Measurements from ENCODE around the gene VPS37B. TPM values are rescaled to one million over a fixed set of nuclear protein-coding genes. Genes with fewer than 3 reads are reported as not detected.

The VPS37B gene
- total and polyA plus RNA-seq, 2 donors (not counting 1 experiment from before 2014, with no cell fraction given) = 66.7 to 88.1 TPM

GRCh38 chr12:122891661-122892525, 4.0 kb downstream of the VPS37B start:
- peaks cover 0 to 4% (median 0%) of the 10 kb centered on the region in 3 donors for H3K9me3 ChIP-seq (ENCODE audit: control extremely low read depth in 1 of 3, control insufficient read depth in 2 of 3, insufficient read depth in 1 of 3, low read length in 2 of 3)
- H3K4me2 ChIP-seq (replicated peaks; ENCODE audit: low read depth, low read length, poor library complexity, severe bottlenecking) = peak overlapping the region; percentile 67
- peaks cover 26% of the 10 kb centered on the region for H4K20me1 ChIP-seq (ENCODE audit: control insufficient read depth, insufficient read depth, low read length, poor library complexity, severe bottlenecking)
- peak overlapping the region; percentile 76 for H3K4me3 Mint-ChIP-seq
- H3K9me3 Mint-ChIP-seq (ENCODE audit: insufficient read depth) = no peaks in the 10 kb centered on the region
- H3K27me3 ChIP-seq (replicated peaks in 1 of 4; ENCODE audit: control extremely low read depth in 1 of 4, control insufficient read depth in 3 of 4, insufficient read depth in 4 of 4, low read length in 3 of 4) = no peaks in the 10 kb centered on the region
- H3K9ac ChIP-seq (ENCODE audit: low read length) = no peak overlapping the region
- ATAC-seq (ENCODE audit: low read depth) = no peak
- peak overlapping the region in 1 of 2 donors; percentile 97 for H3K27ac ChIP-seq (ENCODE audit: low read length in 2 of 2)
- DNase-seq = no peak
- intact Hi-C loops (cut with micrococcal nuclease) = no loop called here
- 69% methylated on average over 5 of the region's 10 CpGs for WGBS (ENCODE audit: insufficient coverage)
- H3K4me3 ChIP-seq (ENCODE audit: control extremely low read depth in 1 of 5, extremely low read depth in 1 of 5, insufficient read depth in 1 of 5, low read depth in 2 of 5, low read length in 4 of 5) = peak overlapping the region in 1 of 5 experiments; percentile 48
- peaks cover 90% of the 10 kb centered on the region for H3K4me1 Mint-ChIP-seq
- POLR2A ChIA-PET = interaction anchor here (1.1 kb wide), 1 partner anchor 9 kb away, joined by 5 read pairs; no protein-coding TSS in a partner anchor
- peaks cover 99% of the 10 kb centered on the region for H3K79me2 ChIP-seq (ENCODE audit: control insufficient read depth, insufficient read depth, low read length)
- TF ChIP-seq CTCF (IDR thresholded peaks at IDR 0.05) (no peak), EZH2 (IDR thresholded peaks at IDR 0.05; ENCODE audit: borderline replicate concordance, insufficient read depth, low read depth, low read length, poor library complexity, severe bottlenecking) (no peak)
- CTCF ChIA-PET = interaction anchor here (0.7 to 2.4 kb wide), 5 partner anchors 10 to 61 kb away, joined by 3 to 11 read pairs (median 4); no protein-coding TSS in a partner anchor
- H3K27me3 Mint-ChIP-seq = no peaks in the 10 kb centered on the region
- no peaks in the 10 kb centered on the region for H3K36me3 ChIP-seq (replicated peaks in 1 of 2; ENCODE audit: control extremely low read depth in 1 of 2, control insufficient read depth in 1 of 2, extremely low read depth in 1 of 2, insufficient read depth in 2 of 2, low read length in 1 of 2)
- peak overlapping the region; percentile 69 for H3K27ac Mint-ChIP-seq
- H2AFZ ChIP-seq (ENCODE audit: insufficient read depth, low read depth, low read length, poor library complexity, severe bottlenecking) = no peak overlapping the region
- H3K4me1 ChIP-seq (ENCODE audit: control insufficient read depth in 2 of 2, insufficient read depth in 2 of 2, low read length in 2 of 2) = peaks cover 89 to 91% of the 10 kb centered on the region in 2 donors

Measured in B cell (primary cell).